ENCODE measurements around the gene NF1. TPM values are rescaled to one million over a fixed set of nuclear protein-coding genes. Genes with fewer than 3 reads are reported as not detected.

The NF1 gene
- total RNA-seq, 1 donor = 79.7 TPM

DNA sequence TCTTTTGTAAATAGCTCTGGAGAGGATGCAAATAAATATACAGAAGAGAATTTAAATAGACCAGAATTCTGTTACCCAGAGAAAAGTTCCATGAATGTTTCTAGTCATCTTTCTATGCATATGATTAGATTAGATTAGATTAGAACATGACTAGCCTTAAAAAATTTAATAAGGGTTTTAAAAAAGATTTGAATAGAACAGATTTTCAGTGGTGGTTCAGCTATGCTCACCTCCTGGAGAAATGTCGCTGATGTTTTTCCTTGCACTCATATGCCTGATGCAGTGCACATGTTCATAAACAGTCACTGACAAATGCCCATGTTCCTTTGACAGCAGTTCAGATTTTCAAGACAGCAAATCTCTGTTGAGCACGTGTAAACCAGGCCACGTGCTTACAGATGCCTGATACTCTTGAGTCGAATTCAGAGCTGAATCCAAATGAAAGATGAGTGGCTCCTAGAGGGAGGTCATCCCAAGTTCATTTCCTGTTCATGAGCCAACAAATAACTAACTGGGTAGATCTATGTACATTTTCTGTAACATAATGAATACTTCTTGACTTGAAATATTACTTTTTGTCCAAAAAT lies 276.8 kb downstream of the NF1 start:
- no peak overlapping the region for H3K4me3 ChIP-seq (ENCODE audit: low read depth, low read length)
- DNase-seq (ENCODE audit: low read depth) = peak; percentile 67
- TF ChIP-seq, protein P1, sequence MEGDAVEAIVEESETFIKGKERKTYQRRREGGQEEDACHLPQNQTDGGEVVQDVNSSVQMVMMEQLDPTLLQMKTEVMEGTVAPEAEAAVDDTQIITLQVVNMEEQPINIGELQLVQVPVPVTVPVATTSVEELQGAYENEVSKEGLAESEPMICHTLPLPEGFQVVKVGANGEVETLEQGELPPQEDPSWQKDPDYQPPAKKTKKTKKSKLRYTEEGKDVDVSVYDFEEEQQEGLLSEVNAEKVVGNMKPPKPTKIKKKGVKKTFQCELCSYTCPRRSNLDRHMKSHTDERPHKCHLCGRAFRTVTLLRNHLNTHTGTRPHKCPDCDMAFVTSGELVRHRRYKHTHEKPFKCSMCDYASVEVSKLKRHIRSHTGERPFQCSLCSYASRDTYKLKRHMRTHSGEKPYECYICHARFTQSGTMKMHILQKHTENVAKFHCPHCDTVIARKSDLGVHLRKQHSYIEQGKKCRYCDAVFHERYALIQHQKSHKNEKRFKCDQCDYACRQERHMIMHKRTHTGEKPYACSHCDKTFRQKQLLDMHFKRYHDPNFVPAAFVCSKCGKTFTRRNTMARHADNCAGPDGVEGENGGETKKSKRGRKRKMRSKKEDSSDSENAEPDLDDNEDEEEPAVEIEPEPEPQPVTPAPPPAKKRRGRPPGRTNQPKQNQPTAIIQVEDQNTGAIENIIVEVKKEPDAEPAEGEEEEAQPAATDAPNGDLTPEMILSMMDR (IDR thresholded peaks at IDR 0.05; ENCODE audit: insufficient read depth, low read length) = no peak

DNA sequence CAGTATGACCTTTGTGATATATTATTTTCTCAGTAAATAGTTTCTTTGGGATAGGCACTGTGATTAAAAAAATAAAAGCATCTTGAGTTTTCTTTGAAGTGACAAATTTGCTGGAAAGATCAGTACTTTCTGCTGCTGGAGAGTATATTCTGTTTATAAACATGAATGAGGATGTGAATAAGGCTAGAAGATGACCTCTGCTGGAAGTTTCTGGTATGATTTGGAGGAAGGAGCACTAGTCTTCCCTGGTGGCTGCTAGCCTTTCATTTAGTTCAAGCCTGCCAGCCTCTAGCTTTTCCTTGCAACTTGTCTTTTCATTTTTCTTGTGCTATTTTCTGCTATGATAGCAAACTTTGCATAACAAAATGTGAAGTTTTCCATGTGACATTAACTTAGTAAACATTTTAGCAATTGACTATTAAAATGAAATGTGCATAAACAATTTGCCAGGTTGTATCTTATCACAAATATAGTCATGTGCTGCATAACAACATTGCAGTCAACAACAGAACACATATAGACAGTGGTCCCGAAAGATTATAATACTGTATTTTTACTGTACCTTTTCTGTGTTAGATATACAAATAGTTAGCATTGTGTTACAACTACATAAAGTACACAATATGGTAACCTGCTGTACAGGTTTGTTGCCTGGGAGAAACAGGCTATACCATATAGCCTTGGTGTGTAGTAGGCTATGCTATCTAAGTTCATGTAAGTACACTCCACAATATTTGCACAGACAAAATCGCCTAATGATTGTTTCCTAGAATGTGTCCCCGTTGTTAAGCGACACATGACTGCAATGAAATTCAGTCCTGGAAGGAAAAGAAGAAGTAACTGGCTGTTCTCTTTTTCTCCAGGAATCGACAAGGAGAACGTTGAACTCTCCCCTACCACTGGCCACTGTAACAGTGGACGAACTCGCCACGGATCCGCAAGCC lies 278.6 kb downstream of the NF1 start:
- DNase-seq (ENCODE audit: low read depth) = peak; percentile 85
- TF ChIP-seq, protein P1 (IDR thresholded peaks at IDR 0.05; ENCODE audit: insufficient read depth, low read length) = peak; percentile 76
- no peak overlapping the region for H3K4me3 ChIP-seq (ENCODE audit: low read depth, low read length)

DNA sequence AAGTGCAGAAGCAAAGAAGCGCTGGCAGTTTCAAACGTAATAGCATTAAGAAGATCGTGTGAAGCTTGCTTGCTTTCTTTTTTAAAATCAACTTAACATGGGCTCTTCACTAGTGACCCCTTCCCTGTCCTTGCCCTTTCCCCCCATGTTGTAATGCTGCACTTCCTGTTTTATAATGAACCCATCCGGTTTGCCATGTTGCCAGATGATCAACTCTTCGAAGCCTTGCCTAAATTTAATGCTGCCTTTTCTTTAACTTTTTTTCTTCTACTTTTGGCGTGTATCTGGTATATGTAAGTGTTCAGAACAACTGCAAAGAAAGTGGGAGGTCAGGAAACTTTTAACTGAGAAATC lies 279.3 kb downstream of the NF1 start:
- H3K4me3 ChIP-seq (ENCODE audit: low read depth, low read length) = no peak overlapping the region
- DNase-seq (ENCODE audit: low read depth) = no peak
- TF ChIP-seq, protein P1 (IDR thresholded peaks at IDR 0.05; ENCODE audit: insufficient read depth, low read length) = no peak

DNA sequence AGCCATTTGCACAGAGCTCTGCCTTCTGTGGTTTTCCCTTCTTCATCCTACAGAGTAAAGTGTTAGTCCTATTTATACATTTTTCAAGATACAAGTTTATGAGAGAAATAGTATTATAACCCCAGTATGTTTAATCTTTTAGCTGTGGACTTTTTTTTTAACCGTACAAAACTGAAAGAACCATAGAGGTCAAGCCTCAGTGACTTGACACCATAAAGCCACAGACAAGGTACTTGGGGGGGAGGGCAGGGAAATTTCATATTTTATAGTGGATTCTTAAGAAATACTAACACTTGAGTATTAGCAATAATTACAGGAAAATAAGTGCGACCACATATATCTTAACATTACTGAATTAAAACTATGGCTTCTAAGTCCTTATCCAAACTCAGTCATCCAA lies 279.7 kb downstream of the NF1 start:
- H3K4me3 ChIP-seq (ENCODE audit: low read depth, low read length) = no peak overlapping the region
- TF ChIP-seq, protein P1 (IDR thresholded peaks at IDR 0.05; ENCODE audit: insufficient read depth, low read length) = no peak
- no peak for DNase-seq (ENCODE audit: low read depth)

DNA sequence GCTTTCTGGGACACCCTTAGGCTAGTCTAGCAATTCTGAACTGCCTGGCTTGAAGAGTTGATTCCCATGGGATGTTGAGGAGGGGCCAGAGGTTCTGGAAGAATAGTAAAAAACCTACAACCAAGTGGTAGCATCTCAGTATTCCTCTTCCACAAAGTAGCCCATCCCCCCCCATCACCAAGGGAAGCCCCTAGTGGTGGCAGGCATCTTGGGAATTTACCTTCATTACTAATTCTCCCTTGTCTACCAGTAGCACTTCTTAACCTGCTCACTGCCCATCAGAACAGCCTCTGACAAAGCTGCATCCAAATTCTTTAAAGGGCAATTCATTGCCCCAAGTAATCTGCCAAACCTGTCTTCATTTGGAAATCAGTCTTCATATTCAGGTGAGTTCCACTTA lies 283.9 kb downstream of the NF1 start:
- DNase-seq (ENCODE audit: low read depth) = no peak
- no peak overlapping the region for H3K4me3 ChIP-seq (ENCODE audit: low read depth, low read length)
- TF ChIP-seq, protein P1 (IDR thresholded peaks at IDR 0.05; ENCODE audit: insufficient read depth, low read length) = peak; percentile 15

DNA sequence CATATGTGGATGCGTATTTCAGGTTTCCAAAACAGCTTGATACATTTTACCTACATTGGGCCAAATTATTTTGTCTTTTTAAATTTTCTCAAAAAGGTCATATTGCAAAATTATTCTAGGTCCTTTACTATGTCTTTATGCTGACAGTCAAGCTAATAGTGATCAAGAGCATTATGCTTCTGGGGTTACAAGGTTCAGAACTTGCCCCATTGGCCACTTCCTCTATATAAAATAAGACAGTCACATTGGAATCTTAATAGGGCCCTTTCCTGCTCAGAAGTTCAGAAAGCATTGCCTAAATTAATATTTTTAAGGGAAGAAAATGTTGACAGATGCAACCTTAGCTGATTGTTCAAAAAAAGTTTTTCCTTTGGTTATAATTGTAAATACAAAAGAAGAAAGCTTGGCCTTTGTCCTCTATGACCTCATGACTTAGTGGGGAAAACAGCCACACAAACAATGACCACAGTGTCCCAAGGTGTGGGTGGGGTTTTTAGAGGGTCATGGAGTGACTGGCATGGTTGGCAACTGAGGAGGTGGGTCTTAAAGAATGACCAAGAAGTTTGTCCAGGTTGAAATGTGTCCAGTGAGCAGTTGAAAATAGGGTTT lies 284.9 kb downstream of the NF1 start:
- TF ChIP-seq, protein P1 (IDR thresholded peaks at IDR 0.05; ENCODE audit: insufficient read depth, low read length) = no peak
- H3K4me3 ChIP-seq (ENCODE audit: low read depth, low read length) = no peak overlapping the region
- DNase-seq (ENCODE audit: low read depth) = no peak
